RCC 7860 (cell line): Measurements from ENCODE around the gene SMAGP.
A peak's percentile ranks its signal among the peaks of the same experiment; 100 is the strongest.
"Not testable (repeated sequence)": the region's sequence is repeated elsewhere in the genome, so short reads cannot be mapped to it uniquely, and the experiment has no call there.

Experiments
- DNase-seq: peaks from one replicate; pipeline ENCODE4 v3.0.0-alpha.2; 2015; ENCODE audit warnings: low spot score
- FAIRE-seq: peaks from 2 replicates; lab custom pipeline; 2012; peaks lifted over from hg19 to GRCh38; lab: Jason Lieb, UNC

Gene SMAGP

DNA sequence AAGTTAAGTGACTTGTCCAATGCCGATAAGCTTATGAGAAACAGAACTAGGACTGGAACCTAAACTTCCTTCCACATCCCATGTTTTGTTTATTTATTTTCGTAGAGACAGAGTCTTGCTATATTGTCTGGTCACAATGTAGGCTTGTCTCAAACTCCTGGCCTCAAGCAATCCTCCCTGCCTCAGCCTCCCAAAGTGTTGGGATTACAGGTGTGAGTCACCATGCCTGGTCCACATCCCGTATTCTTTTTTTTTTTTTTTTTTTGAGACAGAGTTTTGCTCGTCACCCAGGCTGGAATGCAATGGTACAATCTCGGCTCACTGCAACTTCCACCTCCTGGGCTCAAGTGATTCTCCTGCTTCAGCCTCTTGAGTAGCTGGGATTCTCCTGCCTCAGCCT lies 43.1 kb downstream of the SMAGP start:
- FAIRE-seq, DNase-seq: not testable (repeated sequence)

DNA sequence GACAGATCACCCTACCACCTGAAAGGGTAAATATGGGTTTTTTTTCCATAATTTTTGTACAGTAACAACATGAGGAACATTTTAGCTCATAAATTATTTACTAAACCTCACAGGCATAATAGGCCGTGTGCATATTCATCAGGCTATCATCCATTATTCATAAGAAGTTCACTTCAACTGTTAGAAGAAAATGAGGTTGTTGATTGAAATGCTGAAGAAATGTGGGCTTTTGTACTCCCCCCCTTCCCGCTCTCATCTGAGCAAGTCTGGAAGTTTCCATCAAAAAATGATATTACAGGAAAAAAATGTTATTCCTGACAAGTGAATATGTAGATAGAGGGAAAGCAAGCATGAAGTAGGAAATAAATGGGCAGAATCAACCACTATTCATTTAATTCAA lies 44.4 kb downstream of the SMAGP start:
- DNase-seq (no peak), FAIRE-seq (no peak)

DNA sequence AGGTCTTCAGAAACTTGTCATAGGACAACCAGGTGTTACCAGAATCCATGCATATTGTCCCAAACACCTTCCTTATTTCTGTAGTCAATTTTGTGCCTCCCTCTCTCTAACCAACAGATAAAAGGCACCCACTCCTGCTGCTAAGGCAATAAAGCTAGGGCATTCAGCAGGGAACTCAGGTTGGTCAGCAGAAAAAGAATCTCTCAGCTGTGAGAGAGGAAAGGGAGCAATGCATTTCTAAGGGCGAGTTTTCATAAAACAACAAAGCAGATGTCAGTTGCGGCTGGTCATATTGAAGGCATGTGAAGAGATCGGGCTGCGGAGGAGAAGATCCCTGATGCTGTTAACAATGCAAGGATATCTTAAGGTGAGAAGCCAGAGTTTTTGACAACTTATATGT lies 45.0 kb downstream of the SMAGP start:
- no peak for DNase-seq
- no peak for FAIRE-seq

DNA sequence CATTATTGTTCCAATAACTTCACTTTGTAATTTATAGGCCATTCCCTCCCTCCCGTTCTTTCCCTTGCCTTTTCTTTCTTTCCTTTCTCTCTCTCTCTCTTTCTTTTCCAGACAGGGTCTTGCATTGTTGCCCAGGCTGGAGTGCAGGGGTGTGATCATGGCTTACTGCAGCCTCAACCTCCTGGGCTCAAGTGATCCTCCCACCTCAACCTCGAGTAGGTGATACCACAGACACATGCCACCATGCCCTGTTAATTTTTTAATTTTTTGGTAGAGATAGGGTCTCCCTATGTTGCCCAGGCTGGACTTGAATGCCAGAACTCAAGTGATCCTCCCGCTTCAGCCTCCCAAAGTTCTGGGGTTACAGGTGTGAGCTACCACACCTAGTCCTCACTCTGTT lies 45.6 kb downstream of the SMAGP start:
- no peak for DNase-seq
- no peak for FAIRE-seq

DNA sequence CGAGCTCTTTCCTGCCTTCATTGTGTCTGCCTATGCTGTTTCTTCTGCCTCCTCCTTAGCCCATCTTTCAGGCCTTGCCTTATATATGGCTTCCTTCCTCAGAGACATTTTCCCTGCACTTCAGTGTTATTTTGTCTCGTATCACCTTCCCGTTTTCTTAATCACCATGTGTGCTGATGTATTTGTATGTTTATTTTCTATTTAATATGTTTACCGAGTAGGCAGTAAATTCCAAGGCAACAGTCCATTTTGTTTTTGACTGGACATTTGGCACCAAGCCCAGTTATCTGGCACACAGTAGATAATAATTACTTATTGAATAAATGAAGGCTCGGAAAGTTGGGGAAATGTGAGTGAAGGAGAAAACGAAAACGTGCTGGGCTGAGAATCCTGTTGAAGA lies 47.8 kb downstream of the SMAGP start:
- DNase-seq (no peak), FAIRE-seq (no peak)

DNA sequence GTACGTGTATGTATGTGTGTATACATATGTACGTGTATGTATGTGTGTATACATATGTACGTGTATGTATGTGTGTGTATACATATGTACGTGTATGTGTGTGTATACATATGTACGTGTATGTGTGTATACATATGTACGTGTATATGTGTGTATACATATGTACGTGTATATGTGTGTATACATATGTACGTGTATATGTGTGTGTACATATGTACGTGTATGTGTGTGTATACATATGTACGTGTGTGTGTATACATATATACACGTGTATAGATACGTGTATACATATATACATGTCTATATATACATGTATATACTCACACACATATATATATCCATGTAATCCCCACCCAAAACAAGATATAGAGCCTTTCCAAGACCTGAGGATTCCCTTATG lies 50.4 kb downstream of the SMAGP start:
- FAIRE-seq, DNase-seq: not testable (repeated sequence)

DNA sequence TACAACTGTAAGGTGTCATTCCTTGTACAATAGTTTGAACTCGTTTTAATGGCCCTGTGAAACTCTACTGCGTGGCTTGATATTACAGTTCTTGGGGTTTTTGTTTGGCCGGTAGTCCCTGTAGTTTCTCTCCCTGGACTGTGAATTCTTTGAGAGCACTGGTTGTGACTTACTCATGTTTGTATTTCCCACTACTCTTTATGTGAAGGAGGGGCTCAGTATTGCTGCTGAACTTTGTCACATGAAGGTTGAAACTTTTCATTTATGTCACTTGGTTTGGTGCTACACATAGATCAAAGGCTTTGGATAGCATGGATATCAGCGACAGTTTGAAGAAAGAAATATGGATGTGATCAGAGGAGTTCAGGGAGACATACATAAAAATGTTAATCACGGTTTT lies 50.9 kb downstream of the SMAGP start:
- DNase-seq (no peak), FAIRE-seq (no peak)

DNA sequence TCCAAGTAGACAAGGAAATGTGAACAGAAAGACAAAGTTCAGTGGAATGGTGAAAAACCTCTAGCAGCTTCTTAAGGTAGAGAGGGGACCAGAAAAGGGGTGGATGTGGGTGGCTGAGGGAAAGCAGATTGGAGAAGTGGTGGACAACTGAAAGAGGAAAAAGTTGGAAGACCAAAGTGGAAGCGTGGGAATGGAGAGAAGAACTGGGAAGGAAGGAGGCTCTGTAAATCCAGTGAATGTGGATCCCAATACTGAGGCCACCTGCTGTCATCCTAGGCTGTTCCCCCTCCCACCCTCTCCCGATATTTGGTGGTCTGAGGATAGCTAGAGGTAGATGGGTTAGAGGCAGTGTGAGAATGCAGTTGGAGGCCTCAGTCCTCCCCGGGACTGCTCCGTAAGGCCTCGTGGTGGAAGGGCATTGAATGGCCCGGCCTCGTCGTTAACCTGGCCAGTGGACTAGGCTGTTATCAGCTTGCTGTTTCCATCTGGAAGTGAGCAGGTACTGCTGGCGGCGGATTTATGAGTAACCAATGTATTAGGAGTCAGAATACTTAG lies 51.5 kb downstream of the SMAGP start:
- FAIRE-seq (no peak), DNase-seq (no peak)

DNA sequence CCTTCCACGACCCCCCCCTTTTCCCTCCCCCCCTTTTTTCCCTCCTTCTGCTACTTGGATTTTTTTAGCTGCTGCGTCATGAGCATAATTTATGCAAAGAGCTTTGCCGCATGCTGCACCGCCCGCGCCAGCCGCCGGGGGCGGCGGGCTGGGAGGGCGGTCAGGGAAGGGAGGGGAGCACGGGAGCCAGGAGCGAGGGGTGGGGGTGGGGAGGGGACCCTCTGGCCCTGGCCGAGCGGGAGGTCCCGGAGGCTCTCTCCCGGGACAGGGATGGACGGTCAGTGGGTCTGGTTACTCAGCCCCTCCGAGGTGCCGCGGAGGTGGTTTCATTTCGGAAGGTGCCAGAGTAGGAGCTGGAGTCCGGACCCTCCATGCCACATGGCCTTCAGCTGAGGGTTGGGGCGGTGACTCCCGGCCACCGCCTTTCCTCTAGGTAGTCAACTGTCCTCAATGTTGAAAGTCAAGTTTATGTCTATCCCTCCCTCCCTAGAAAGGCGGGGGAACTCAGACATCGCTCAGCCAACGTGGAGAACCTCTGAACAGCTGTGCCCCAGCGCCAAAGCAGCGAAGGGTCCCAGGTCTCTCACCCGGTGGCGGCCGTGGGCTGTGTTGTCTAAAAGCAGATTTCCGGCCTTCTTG lies 52.1 kb downstream of the SMAGP start, which contains the start of gene POU6F1:
Gene POU6F1, minus strand, starts transcription at position 95 of the 639 bp plus-strand sequence. CDS start 11,226 bp downstream, outside the sequence.
- FAIRE-seq = no peak
- peak; percentile 36 for DNase-seq

DNA sequence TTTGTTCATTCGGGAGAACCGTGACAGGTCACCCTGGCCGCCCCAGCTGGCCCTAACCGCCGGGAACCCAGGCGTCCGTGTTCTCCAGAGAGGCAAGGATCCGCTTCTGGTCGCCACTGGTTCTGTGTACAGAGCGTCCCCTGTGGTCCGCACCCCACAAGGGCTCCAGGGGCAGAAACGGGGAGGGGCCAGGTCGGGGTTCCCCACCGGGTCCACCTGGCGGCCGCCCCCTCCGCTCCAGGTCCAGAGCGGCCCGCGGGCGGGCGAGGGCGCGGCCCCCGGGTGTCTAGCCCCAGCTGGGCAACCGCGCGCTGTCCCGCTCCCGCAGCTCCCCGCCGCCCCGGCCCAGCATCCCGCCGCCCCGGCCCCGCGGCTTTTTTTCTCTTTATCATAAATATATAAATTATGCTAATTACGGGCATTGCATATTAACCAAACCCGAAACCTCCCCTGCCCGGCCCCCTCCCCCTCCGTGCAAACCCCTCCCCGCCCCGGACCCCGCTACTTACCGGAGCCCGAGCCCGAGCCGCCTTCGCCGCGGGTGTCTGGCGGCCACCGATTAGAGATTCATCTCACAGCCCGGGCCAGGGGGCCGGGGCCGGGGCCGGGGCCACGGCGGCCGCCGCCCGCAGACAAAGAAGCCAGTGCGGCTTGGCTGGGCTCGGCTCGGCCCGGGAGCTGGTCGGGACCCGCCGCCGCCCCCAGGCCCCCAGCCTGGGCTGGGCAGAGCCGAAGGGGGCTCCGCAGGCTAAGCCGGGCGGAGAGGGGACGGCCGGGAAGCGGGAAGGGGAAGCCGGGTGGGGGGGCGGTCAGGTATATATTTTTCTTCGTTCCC lies 52.9 kb downstream of the SMAGP start:
- DNase-seq (no peak), FAIRE-seq (no peak)

DNA sequence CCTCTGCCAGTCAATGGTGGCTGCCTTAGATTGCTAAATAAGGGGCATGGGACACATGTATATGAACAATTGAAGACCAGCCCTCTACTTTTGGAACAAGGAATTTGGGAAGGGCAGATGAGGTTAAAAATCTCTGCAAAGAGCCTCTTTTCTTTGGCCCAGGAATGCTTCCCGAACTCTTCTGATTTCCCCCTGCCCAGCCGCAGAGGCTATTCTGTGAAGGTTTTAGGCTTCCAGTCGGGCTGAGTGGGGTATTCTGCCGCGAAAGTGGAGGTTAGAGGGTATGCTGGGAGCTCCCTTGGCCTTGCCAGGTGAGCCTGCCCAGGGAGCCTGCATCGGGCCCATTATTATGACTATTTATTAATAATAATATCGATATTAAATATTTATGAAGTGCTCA lies 53.6 kb downstream of the SMAGP start:
- no peak for FAIRE-seq
- DNase-seq = no peak

DNA sequence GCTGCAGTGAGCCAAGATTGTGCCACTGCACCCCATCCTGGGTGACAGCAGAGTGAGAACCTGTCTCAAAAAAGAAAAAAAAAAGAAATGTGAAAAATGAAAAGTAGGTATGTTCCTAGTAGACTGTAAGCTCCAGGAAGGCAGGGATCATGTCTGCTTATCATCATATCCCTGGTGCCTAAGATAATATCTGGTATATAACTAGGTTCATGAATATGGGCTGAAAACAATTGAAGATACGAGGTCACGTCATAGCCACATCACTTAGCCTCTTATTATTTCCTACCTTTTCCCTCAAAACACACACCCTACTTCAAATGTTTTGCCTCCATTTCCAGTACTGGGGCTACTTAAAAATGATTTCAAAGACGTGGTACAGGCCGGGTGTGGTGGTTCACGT lies 55.3 kb downstream of the SMAGP start:
- DNase-seq (no peak), FAIRE-seq (no peak)

DNA sequence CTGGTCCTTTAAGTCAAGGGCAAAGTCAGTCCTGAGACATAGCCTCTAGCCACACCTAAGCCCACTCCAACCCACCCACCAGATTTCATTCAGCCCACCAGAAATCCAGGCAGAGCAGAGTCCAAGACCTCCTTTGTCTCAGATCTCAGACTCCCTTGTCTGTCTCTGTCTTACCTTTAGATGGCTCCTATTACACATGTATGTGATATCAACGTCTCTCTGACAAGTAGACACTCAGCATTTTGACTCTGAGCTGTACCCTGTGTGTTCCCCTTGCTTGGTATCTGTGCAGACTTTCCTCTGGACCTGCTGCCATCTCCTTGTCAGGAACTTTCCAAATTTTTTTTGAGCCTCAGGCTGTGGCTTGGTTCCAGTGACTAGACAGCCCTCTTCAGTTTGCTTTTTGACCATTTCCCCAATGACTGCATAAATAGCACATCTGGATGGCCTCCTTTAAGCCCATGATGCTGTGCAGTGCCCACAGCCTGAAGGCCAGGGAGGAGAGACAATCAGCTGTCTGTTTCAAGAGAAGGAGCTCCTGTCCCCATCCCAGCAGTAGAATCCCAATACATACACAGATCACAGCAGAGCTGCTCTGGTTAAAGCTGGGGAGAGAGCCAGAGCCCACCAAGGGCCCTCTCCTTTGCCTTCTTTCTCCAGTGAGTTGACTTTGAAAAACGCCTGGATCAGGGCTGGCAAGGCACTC lies 59.4 kb downstream of the SMAGP start:
- FAIRE-seq = no peak
- DNase-seq = no peak

DNA sequence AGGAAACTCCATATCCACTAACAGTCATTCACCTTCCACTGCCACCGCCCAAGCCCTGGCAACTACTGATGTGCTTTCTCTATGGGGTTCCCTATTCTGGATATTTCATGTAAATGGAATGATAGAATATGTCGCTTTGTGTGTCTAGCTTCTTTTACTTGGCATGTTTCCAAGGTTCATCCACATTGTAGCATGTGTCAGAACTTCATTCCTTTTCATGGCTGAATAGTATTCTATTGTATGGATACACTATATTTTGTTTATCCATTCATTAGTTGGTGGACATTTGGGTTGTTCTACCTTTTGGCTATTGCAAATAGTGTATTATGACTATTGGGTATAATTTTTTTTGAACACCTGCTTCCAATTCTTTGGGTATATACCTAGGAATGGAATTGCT lies 61.0 kb downstream of the SMAGP start:
- DNase-seq (no peak), FAIRE-seq (no peak)

DNA sequence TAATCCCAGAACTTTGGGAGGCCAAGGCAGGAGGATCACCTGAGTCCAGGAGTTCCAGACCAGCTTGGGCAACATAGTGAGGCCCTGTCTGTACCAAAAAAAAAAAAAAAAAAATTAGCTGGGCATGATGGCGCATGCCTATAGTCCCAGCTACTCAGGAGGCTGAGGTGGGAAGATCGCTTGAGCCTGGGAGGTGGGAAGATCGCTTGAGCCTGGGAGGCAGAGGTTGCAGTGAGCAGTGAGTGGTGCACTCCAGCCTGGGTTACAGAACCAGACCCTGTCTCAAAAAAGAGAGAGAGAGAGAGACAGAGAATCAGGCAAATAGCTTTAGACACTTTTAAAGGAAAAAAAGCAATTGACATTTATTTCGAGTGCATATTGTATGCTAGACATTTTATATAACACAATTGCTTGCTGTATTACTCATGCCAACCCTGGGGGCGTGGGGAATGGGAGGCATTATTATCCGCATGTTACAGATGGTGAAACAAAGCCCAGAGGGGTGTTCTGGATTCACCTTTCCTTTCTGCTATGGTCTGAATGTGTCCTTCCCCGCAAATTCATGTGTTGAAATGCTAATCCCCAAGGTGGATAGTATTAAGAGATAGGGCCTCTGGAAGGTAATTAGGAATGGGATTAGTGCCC lies 62.1 kb downstream of the SMAGP start:
- DNase-seq (no peak), FAIRE-seq (no peak)

DNA sequence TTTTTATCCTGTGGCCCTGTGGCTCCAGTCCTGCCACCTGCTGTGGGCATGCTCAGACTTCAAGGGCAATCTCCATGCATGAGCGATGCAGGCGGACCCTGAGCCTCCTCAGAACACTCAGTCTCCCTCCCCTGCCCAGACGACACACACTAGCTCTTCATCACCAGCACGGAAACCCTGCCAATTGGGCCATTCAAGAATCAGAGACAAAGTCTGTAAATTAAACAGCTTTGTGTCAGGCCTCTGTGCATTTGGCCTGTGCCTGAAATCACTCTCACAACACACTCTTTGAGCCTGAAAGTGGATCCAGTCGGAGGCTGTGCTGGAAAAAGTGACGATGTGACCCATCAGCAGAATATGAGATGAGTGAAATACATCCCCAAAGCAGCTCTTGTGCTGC lies 64.9 kb downstream of the SMAGP start:
- FAIRE-seq = no peak
- no peak for DNase-seq

DNA sequence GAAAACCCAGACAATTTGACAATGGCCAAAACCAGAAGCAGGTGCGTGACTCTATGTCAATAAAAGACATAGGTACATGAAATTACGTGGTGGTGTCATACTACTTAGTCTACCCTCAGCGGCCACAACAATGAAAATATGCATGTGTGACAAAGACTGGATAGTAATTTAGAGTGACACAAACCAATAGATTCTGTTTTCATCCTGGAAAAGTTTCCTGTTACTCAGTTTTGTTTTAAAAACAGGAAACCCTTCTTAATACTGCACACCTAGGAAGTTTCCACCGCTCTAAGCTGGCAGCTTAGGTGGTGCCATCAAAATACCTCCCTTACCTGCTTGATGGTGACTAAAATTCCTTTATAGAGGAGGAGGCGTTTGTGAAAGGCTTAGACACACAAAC lies 67.5 kb downstream of the SMAGP start:
- DNase-seq (no peak), FAIRE-seq (no peak)

DNA sequence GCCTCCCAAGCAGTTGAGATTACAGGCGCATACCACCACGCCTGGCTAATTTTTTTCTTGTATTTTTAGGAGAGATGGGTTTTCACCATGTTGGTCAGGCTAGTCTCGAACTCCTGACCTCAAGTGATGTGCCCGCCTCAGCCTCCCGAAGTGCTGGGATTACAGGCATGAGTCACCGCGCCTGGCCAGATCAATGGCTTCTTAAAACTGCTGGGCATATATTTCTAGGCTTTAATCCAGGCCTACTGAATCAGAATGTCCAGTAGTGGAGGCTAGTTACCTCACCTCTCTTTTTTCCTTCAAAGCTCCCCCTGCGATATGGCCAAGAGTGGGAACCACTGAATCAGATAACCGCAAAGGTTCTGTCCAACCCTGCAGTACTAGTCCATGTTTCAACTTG lies 69.4 kb downstream of the SMAGP start:
- DNase-seq (no peak), FAIRE-seq (no peak)

DNA sequence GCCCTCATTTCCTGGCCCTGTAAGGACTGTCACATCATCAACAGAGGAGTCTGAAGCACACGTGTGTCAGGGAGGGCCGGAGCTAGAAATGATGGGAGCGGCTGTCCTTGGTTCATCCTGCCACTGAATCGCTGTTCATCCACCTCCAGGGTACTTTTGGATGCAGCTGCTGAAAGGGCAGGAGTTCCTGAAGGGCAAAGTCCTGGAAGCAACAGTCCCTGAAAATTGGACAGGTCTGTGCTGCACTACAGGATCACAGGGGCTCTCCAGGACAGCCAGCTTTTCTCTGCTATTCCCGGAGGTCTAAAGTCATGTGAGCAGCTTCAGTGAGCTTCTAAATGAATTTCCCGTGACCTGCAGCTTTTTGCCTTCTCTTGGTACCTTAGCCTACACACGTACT lies 70.1 kb downstream of the SMAGP start:
- FAIRE-seq = no peak
- no peak for DNase-seq

DNA sequence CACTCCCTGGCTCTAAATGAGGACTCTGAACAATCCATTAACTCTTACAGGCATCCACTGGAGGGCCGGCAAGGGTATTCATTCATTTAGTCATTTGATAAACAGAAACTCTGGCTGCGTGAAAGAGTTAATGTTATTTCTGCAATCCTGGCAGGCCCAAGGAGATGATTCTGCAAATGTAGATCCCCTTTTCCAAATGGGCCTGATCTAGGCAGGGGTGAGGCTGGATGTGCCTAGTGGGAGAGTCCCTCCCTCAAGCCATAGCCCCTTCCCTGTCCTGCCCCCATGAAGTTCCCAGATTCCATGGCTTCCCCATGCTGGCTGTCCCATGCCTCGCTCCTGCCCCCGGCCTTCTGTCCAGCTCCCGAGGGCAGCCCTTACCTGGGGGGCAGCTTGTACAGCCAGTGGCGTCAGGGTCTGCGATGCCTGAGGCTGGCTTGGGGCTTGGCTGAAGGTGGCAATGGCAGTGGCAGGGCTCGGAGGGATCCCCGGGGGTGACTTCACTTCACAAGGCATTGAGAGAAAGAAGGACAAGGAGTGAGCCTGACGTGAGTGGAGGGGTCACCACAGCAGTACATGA lies 70.8 kb downstream of the SMAGP start:
- DNase-seq (no peak), FAIRE-seq (no peak)
